HepG2 (cell line): ENCODE data around the gene GJD3. TPM values are rescaled to one million over a fixed set of nuclear protein-coding genes. Genes with fewer than 3 reads are reported as not detected.

Experiments used
- ATF7-NPFF ChIP-seq: sonication (generic); formaldehyde crosslinking; IDR thresholded peaks from 2 replicates; pipeline ENCODE4 v1.8.1; 2023; ENCODE audit warnings: mild to moderate bottlenecking, low read depth, missing genetic modification reagents, moderate library complexity
- HNRNPLL ChIP-seq: fragments of 200-400 bp; formaldehyde crosslinking; IDR thresholded peaks from 2 replicates; pipeline ENCODE4 v1.6.1; 2017; ENCODE audit warnings: mild to moderate bottlenecking, low read depth, low read length; ENCODE audit not compliant: poor library complexity, severe bottlenecking
- KDM1A ChIP-seq: IDR thresholded peaks from 2 replicates; pipeline ENCODE4 v1.6.1; 2016; ENCODE audit warnings: missing compliant biosample characterization
- KLF15 ChIP-seq: sonication (generic); formaldehyde crosslinking; IDR thresholded peaks from 2 replicates; pipeline ENCODE4 v1.8.1; 2023; ENCODE audit warnings: borderline replicate concordance, mild to moderate bottlenecking, inconsistent platforms, missing genetic modification reagents, mixed read lengths
- MATR3 ChIP-seq: sonication (generic); formaldehyde crosslinking; IDR thresholded peaks from 2 replicates; pipeline ENCODE4 v1.4.0; 2020; ENCODE audit warnings: missing genetic modification reagents
- MIER3 ChIP-seq: IDR thresholded peaks from 2 replicates; pipeline ENCODE4 v1.6.1; 2016; ENCODE audit warnings: missing compliant biosample characterization, borderline replicate concordance
- NRL ChIP-seq: sonication (generic); formaldehyde crosslinking; IDR thresholded peaks from 2 replicates; pipeline ENCODE4 v1.5.0; 2020; ENCODE audit warnings: missing genetic modification reagents, mild to moderate bottlenecking, moderate library complexity, borderline replicate concordance
- SKIL ChIP-seq: sonication (generic); formaldehyde crosslinking; IDR thresholded peaks from 2 replicates; pipeline ENCODE4 v1.8.0; 2022; ENCODE audit warnings: missing genetic modification reagents, mild to moderate bottlenecking, moderate library complexity, borderline replicate concordance
- SP5 ChIP-seq: IDR thresholded peaks from 2 replicates; pipeline ENCODE4 v1.6.1; 2016; ENCODE audit warnings: low read depth, borderline replicate concordance
- SPEN ChIP-seq: sonication (generic); formaldehyde crosslinking; IDR thresholded peaks from 2 replicates; pipeline ENCODE4 v1.5.1; 2020; ENCODE audit warnings: low read depth, mild to moderate bottlenecking, missing genetic modification reagents
- STAT6 ChIP-seq: sonication (generic); formaldehyde crosslinking; IDR thresholded peaks from 2 replicates; pipeline ENCODE4 v1.4.0; 2020; ENCODE audit warnings: missing genetic modification reagents, mild to moderate bottlenecking, borderline replicate concordance
- TBX3 ChIP-seq: fragments of 450-650 bp; IDR thresholded peaks from 2 replicates; pipeline ENCODE4 v1.6.1; 2017; ENCODE audit warnings: antibody characterized with exemption, mild to moderate bottlenecking, inconsistent platforms, borderline replicate concordance
- YY1 ChIP-seq: IDR thresholded peaks from 2 replicates; pipeline ENCODE4 v1.6.1; 2011; ENCODE audit warnings: low read length, low read depth, moderate library complexity, mild to moderate bottlenecking; ENCODE audit not compliant: insufficient read depth, insufficient replicate concordance
- ZBTB33 ChIP-seq: sonication (generic); formaldehyde crosslinking; IDR thresholded peaks from 2 replicates; pipeline ENCODE4 v1.4.0; 2020; ENCODE audit warnings: missing genetic modification reagents
- ZBTB49 ChIP-seq: sonication (generic); formaldehyde crosslinking; IDR thresholded peaks from 2 replicates; pipeline ENCODE4 v1.4.0; 2020; ENCODE audit warnings: missing genetic modification reagents, borderline replicate concordance
- ZFP36L2 ChIP-seq: sonication (generic); formaldehyde crosslinking; IDR thresholded peaks from 2 replicates; pipeline ENCODE4 v1.4.0; 2020; ENCODE audit warnings: missing genetic modification reagents
- ZNF12 ChIP-seq: sonication (generic); formaldehyde crosslinking; IDR thresholded peaks from 2 replicates; pipeline ENCODE4 v1.5.0; 2020; ENCODE audit warnings: missing genetic modification reagents
- ZNF251 ChIP-seq: sonication (generic); formaldehyde crosslinking; IDR thresholded peaks from 2 replicates; pipeline ENCODE4 v1.9.0; 2021; ENCODE audit warnings: mild to moderate bottlenecking, missing genetic modification reagents
- ZNF614 ChIP-seq: IDR thresholded peaks from 2 replicates; pipeline ENCODE4 v1.6.1; 2018; ENCODE audit warnings: missing biosample characterization, missing genetic modification reagents, inconsistent platforms, borderline replicate concordance
- ZNF749 ChIP-seq: sonication (generic); formaldehyde crosslinking; IDR thresholded peaks from 2 replicates; pipeline ENCODE4 v1.8.0; 2022; ENCODE audit warnings: mild to moderate bottlenecking, missing genetic modification reagents, moderate library complexity, borderline replicate concordance
- ZNF891 ChIP-seq: sonication (generic); formaldehyde crosslinking; IDR thresholded peaks from 2 replicates; pipeline ENCODE4 v1.5.0; 2020; ENCODE audit warnings: mild to moderate bottlenecking, missing genetic modification reagents
- polyA plus RNA-seq, 8 experiments: library from polyadenylated mRNA; depleted of rRNA in 3 of 8; stranded (reverse) in 7 of 8; unstranded in 1 of 8; fragments of >200 nt; fragmentation: Illumina TruSeq in 4 of 8; extraction: Trizol in 4 of 8; gene quantifications; 2 replicates each; pipeline versions ENCODE4 v1.2.1 to v1.2.3, GENCODE V29; 2011 to 2016; ENCODE audit warnings: low read depth in 4 of 8, missing spikeins in 1 of 8, mixed read lengths in 1 of 8; ENCODE audit not compliant: insufficient read depth in 1 of 8
- total RNA-seq, 5 experiments: library from RNA; depleted of rRNA; stranded (reverse); fragments of >200 nt; fragmentation: Illumina TruSeq; extraction: Trizol; gene quantifications; 2 replicates each; pipeline ENCODE4 v1.2.3, GENCODE V29; 2016; ENCODE audit warnings: low read depth in 1 of 5

The GJD3 gene
- total and polyA plus RNA-seq, 2 of the 13 experiments (the other 11 are each of a cell fraction or from before 2014, with no cell fraction given), result not detected

GRCh38 chr17:40362696-40363110 lies 1.8 kb downstream of the GJD3 start (continued):
- TF ChIP-seq ZNF251 (CRISPR knock-in tag) (0 out of 2 replicates have a peak, but pooled peaks have one; percentile 34), KDM1A (CRISPR knock-in tag) (peak; percentile 36; the same call in 1 of the 2 replicates), STAT6 (CRISPR knock-in tag) (no peak), NRL (peak; percentile 49; the same call in 1 of the 2 replicates), ZNF891 (CRISPR knock-in tag) (peak; percentile 73; the same call in 1 of the 2 replicates), TBX3 (0 out of 2 replicates have a peak, but pooled peaks have one; percentile 28), MATR3 (CRISPR knock-in tag) (no peak), ZBTB33 (CRISPR knock-in tag) (peak; percentile 73; the same call in 1 of the 2 replicates), ZFP36L2 (CRISPR knock-in tag) (no peak), YY1 (peak; percentile 76), ZNF12 (CRISPR knock-in tag) (peak; percentile 83), SPEN (CRISPR knock-in tag) (peak; percentile 76), MIER3 (peak; percentile 94; the same call in 1 of the 2 replicates), HNRNPLL (peak; percentile 95), ZNF614 (CRISPR knock-in tag) (peak; percentile 93), ATF7-NPFF (peak; percentile 88; the same call in 1 of the 2 replicates), ZNF749 (CRISPR knock-in tag) (peak; percentile 69; the same call in 1 of the 2 replicates), SKIL (CRISPR knock-in tag) (peak; percentile 48; the same call in 1 of the 2 replicates), KLF15 (no peak), SP5 (CRISPR knock-in tag) (peak; percentile 73), ZBTB49 (CRISPR knock-in tag) (peak; percentile 90; the same call in 1 of the 2 replicates)
- TF ChIP-seq, all 625 proteins: peak for 363
